ENCODE results near the gene LIME1. TPM values are rescaled to one million over a fixed set of nuclear protein-coding genes. Genes with fewer than 3 reads are reported as not detected.

Gene LIME1
- total RNA-seq, 1 donor from 2014 or later, result 12.5 TPM

DNA sequence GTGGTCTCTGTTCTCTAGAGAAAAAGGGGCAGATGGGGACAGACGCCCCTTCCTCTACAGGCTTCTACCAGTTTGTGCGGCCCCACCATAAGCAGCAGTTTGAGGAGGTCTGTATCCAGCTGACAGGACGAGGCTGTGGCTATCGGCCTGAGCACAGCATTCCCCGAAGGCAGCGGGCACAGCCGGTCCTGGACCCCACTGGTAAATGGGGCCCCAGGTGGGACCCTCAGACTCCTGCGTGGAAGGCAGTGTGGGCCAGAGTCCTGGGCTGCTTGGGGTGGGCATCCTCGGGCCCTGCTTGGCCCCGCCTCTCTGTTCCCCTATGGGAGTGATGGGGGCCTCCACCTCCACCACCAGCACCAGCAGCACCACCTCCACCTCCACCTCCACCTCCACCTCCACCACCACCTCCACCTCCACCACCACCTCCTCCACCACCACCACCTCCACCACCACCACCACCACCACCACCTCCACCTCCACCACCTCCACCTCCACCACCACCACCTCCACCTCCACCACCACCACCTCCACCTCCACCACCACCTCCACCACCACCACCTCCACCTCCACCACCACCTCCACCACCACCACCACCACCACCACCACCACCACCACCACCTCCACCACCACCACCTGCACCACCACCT, 43.3 kb upstream of the LIME1 start:
- no peaks in the 10 kb centered on the region for H3K36me3 Mint-ChIP-seq (ENCODE audit: unreplicated experiment)
- peaks cover 25% of the 10 kb centered on the region for H3K4me1 Mint-ChIP-seq (ENCODE audit: unreplicated experiment)
- no peak for DNase-seq (ENCODE audit: extremely low spot score, unreplicated experiment)
- no peaks in the 10 kb centered on the region for H3K27me3 Mint-ChIP-seq (ENCODE audit: unreplicated experiment)
- no peak overlapping the region for H3K27ac Mint-ChIP-seq (ENCODE audit: unreplicated experiment)
- no peaks in the 10 kb centered on the region for H3K9me3 Mint-ChIP-seq (ENCODE audit: unreplicated experiment)
- TF ChIP-seq, protein P1, sequence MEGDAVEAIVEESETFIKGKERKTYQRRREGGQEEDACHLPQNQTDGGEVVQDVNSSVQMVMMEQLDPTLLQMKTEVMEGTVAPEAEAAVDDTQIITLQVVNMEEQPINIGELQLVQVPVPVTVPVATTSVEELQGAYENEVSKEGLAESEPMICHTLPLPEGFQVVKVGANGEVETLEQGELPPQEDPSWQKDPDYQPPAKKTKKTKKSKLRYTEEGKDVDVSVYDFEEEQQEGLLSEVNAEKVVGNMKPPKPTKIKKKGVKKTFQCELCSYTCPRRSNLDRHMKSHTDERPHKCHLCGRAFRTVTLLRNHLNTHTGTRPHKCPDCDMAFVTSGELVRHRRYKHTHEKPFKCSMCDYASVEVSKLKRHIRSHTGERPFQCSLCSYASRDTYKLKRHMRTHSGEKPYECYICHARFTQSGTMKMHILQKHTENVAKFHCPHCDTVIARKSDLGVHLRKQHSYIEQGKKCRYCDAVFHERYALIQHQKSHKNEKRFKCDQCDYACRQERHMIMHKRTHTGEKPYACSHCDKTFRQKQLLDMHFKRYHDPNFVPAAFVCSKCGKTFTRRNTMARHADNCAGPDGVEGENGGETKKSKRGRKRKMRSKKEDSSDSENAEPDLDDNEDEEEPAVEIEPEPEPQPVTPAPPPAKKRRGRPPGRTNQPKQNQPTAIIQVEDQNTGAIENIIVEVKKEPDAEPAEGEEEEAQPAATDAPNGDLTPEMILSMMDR (IDR thresholded peaks at IDR 0.05), result no peak
- H3K4me3 Mint-ChIP-seq (ENCODE audit: unreplicated experiment), result no peak overlapping the region

DNA sequence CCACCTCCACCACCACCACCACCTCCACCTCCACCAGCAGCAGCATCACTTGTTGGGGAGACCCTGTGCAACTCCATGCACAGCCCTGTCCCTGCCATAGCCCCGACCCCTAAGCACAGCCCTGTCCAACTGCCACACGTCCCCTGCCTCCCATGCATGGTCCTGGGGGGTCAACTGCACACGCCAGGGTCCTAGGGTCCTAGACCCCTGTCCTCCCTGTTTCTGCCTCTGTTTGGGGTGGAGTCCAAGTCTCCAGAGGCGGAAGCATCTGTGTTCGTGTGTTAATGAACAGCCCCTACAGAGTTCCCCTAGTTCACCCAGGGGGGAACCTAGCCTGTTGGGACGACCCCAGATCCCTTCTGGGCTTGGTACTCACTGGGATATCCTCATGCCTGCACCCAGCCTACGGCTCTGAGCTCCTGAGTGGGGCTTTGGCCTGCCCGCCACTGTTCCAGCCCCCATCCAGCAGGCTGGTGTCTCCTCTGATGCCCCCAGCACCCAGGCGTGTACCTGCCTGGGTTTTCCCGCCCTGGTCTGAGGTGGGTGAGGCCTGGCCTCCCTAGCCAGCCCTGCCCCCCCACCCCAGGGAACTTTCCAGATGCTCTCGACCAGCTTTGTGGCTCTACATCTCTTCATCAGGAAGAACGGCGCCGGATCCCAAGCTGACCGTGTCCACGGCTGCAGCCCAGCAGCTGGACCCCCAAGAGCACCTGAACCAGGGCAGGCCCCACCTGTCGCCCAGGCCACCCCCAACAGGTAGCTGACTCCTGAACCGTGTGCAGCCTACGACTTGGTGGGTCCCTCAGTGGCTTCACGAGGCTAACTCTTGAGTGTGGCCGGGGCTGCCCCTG, 42.5 kb upstream of the LIME1 start:
- no peak for DNase-seq (ENCODE audit: extremely low spot score, unreplicated experiment)
- H3K27ac Mint-ChIP-seq (ENCODE audit: unreplicated experiment), result peak overlapping the region; percentile 23
- peaks cover 29% of the 10 kb centered on the region for H3K4me1 Mint-ChIP-seq (ENCODE audit: unreplicated experiment)
- TF ChIP-seq, protein P1 (IDR thresholded peaks at IDR 0.05), result no peak
- H3K9me3 Mint-ChIP-seq (ENCODE audit: unreplicated experiment), result no peaks in the 10 kb centered on the region
- no peaks in the 10 kb centered on the region for H3K36me3 Mint-ChIP-seq (ENCODE audit: unreplicated experiment)
- no peak overlapping the region for H3K4me3 Mint-ChIP-seq (ENCODE audit: unreplicated experiment)
- H3K27me3 Mint-ChIP-seq (ENCODE audit: unreplicated experiment), result no peaks in the 10 kb centered on the region

DNA sequence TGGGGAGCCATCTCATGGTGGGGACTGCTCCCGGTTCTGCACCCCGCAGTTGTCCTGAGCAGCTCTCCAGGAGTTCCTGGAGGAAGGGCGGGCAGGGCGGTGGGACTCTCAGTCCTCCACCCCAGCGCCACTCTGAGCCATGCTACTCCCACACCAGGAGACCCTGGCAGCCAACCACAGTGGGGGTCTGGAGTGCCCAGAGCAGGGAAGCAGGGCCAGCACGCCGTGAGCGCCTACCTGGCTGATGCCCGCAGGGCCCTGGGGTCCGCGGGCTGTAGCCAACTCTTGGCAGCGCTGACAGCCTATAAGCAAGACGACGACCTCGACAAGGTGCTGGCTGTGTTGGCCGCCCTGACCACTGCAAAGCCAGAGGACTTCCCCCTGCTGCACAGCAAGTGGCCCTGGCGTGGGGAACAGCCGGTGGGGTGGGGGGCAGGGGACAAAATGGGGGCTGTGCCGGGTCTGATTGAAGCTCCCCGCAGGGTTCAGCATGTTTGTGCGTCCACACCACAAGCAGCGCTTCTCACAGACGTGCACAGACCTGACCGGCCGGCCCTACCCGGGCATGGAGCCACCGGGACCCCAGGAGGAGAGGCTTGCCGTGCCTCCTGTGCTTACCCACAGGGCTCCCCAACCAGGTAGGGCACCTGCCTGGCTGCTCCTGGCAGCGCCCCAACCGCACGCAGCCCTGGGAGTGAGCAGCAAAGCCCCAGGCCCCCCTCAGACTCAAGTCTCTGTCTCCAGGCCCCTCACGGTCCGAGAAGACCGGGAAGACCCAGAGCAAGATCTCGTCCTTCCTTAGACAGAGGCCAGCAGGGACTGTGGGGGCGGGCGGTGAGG, 41.7 kb upstream of the LIME1 start:
- no peak overlapping the region for H3K4me3 Mint-ChIP-seq (ENCODE audit: unreplicated experiment)
- H3K36me3 Mint-ChIP-seq (ENCODE audit: unreplicated experiment), result no peaks in the 10 kb centered on the region
- DNase-seq (ENCODE audit: extremely low spot score, unreplicated experiment), result no peak
- TF ChIP-seq, protein P1 (IDR thresholded peaks at IDR 0.05), result no peak
- no peak overlapping the region for H3K27ac Mint-ChIP-seq (ENCODE audit: unreplicated experiment)
- peaks cover 36% of the 10 kb centered on the region for H3K4me1 Mint-ChIP-seq (ENCODE audit: unreplicated experiment)
- no peaks in the 10 kb centered on the region for H3K27me3 Mint-ChIP-seq (ENCODE audit: unreplicated experiment)
- H3K9me3 Mint-ChIP-seq (ENCODE audit: unreplicated experiment), result no peaks in the 10 kb centered on the region

DNA sequence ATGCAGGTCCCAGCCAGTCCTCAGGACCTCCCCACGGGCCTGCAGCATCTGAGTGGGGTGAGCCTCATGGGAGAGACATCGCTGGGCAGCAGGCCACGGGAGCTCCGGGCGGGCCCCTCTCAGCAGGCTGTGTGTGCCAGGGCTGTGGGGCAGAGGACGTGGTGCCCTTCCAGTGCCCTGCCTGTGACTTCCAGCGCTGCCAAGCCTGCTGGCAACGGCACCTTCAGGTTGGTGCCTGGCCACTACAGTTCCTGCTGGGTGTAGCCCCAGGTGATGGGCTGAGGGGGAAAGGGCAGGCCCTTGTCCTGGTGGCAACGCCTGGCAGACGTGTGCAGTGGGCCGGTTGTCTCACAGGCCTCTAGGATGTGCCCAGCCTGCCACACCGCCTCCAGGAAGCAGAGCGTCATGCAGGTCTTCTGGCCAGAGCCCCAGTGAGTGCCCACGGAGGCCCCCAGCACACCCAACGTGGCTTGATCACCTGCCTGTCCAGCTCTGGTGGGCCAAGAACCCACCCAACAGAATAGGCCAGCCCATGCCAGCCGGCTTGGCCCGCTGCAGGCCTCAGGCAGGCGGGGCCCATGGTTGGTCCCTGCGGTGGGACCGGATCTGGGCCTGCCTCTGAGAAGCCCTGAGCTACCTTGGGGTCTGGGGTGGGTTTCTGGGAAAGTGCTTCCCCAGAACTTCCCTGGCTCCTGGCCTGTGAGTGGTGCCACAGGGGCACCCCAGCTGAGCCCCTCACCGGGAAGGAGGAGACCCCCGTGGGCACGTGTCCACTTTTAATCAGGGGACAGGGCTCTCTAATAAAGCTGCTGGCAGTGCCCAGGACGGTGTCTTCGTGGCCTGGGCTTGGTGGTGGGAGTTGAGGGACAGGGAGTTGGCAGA, 40.8 kb upstream of the LIME1 start:
- H3K27me3 Mint-ChIP-seq (ENCODE audit: unreplicated experiment), result no peaks in the 10 kb centered on the region
- TF ChIP-seq, protein P1 (IDR thresholded peaks at IDR 0.05), result no peak
- no peak overlapping the region for H3K4me3 Mint-ChIP-seq (ENCODE audit: unreplicated experiment)
- H3K36me3 Mint-ChIP-seq (ENCODE audit: unreplicated experiment), result no peaks in the 10 kb centered on the region
- no peak for DNase-seq (ENCODE audit: extremely low spot score, unreplicated experiment)
- peaks cover 43% of the 10 kb centered on the region for H3K4me1 Mint-ChIP-seq (ENCODE audit: unreplicated experiment)
- no peak overlapping the region for H3K27ac Mint-ChIP-seq (ENCODE audit: unreplicated experiment)
- no peaks in the 10 kb centered on the region for H3K9me3 Mint-ChIP-seq (ENCODE audit: unreplicated experiment)
